ENCODE data around the gene FBXW8.

FBXW8 gene

DNA sequence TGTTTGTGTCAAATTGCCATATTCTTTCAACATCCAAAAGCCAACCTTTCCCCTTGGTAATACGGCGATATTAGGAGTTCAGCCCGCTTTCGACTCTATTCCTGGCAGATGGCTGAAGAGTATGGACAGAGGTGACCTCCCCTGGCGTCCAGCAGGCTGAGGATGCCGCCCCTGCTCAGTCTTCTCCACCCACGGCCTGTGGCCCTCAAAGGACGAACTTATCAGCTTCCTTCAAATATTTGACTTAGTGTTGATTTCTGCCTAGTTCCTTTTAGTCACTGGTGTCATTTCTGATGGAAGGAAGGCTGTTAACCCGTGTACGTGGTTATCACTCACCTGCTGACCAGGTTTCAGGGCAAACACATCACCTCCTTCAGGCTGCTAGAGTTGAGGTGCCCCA is 123.5 kb downstream of the FBXW8 start:
- TF ChIP-seq CTCF (IDR thresholded peaks at IDR 0.05; ENCODE audit: borderline replicate concordance, insufficient read depth, low read depth, low read length): no peak

GRCh38 chr12:117034701-117035151 is 124.0 kb downstream of the FBXW8 start:
- no peak overlapping the region for H3K4me3 ChIP-seq (ENCODE audit: low read depth, low read length)
- TF ChIP-seq CTCF (IDR thresholded peaks at IDR 0.05; ENCODE audit: borderline replicate concordance, insufficient read depth, low read depth, low read length): no peak

More for the DNA sequence above, 123.5 kb downstream of the FBXW8 start:
- H3K4me3 ChIP-seq (ENCODE audit: low read depth, low read length): no peak overlapping the region

DNA sequence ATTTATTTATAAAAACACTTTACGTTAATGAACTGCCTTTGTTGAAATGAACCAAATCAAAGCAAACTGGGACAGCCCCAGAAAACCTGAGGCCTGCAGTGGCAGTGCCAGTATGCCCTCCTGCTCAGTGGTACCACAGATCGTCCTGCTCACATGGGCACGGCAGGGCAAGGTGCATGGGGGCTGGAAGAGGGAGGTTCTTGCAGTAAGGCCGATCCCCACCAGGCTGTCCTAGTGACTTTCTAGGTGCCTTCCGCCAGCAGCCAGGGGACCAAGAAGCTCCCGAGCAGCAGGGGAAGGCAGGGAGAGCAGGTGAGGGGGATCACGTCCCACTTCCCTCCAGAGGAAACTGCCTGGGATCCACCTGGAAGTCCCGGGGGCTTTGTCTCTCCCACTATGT is 124.5 kb downstream of the FBXW8 start:
- no peak overlapping the region for H3K4me3 ChIP-seq (ENCODE audit: low read depth, low read length)
- no peak for TF ChIP-seq CTCF (IDR thresholded peaks at IDR 0.05; ENCODE audit: borderline replicate concordance, insufficient read depth, low read depth, low read length)

DNA sequence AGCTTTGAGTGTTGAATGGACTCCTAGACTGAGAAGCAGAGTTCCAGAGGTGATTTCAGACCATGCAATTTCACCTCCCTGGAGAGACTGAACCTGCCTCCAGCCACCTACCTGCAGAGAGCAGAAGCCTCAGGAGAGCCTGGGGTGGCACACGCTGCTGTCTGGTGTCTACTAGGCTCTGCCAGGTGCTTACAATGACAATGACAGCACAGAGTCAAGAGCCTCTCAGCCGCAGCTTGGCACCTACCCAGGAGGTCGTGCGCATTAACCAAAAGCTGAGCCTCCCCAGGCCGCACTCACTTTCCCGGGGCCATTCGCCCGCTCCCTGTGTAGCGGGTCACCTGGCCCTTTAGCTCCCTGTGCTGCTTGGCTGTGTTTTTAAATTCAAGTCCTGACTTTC is 125.3 kb downstream of the FBXW8 start:
- TF ChIP-seq CTCF (IDR thresholded peaks at IDR 0.05; ENCODE audit: borderline replicate concordance, insufficient read depth, low read depth, low read length): no peak
- H3K4me3 ChIP-seq (ENCODE audit: low read depth, low read length): no peak overlapping the region

DNA sequence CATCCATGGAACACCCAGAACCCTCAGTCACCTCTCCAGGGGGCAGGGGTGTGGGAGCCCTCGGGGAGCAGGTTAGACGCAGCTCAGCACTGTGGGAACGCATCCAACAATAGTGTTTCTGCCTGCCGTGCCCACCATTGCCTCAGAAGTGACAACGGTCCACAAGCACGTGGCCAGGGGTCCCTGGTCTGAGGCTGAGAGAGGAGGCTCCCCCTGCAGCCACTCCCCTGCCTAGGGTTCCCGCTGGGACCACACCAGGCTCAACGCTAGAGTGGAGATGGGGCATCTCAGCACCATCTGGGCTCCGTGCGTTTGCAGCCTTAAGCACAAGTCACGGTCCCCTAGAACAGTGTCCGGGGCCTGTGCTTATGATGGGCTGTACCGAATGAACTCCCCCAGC is 125.8 kb downstream of the FBXW8 start:
- TF ChIP-seq CTCF (IDR thresholded peaks at IDR 0.05; ENCODE audit: borderline replicate concordance, insufficient read depth, low read depth, low read length): no peak
- no peak overlapping the region for H3K4me3 ChIP-seq (ENCODE audit: low read depth, low read length)

GRCh38 chr12:117037289-117038022 is 126.7 kb downstream of the FBXW8 start:
- no peak for TF ChIP-seq CTCF (IDR thresholded peaks at IDR 0.05; ENCODE audit: borderline replicate concordance, insufficient read depth, low read depth, low read length)
- H3K4me3 ChIP-seq (ENCODE audit: low read depth, low read length): no peak overlapping the region

DNA sequence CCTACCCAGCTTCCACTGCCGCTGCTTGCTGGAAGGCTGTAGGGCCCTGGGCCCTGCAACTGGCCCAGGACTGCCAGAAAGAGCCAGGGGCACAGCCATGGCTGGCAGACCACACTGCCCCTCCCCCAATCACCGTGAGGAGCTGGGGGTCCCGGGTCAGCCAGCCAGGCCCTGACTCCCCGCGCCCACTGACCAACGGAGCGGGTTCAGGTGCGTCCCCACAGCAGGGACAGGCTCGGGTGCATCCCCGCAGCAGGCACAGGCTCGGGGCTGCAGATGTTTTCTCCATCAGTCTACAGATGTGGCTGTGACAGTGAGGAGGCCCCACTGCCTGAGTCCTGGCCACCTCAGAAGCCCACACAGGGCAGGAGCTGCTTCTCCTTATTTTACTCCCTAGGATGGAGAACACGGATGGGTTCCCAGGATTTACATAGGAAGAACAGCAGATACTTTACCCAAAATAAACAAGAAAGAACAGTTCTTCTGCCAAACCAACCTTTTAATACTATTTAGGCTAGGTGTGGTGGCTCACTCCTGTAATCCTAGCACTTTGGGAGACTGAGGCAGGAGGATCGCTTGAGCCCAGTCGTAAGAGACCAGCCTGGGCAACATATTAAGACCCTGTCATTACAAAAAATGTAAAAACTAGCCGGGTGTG is 127.4 kb downstream of the FBXW8 start:
- no peak overlapping the region for H3K4me3 ChIP-seq (ENCODE audit: low read depth, low read length)
- no peak for TF ChIP-seq CTCF (IDR thresholded peaks at IDR 0.05; ENCODE audit: borderline replicate concordance, insufficient read depth, low read depth, low read length)
